GM18526 (cell line): ENCODE data around the gene DIPK1B.

ENCODE experiments used
- POLR2A ChIP-seq: IDR thresholded peaks from 3 replicates; pipeline ENCODE4 v1.6.1; 2011; ENCODE audit not compliant: insufficient read length; ENCODE audit errors: extremely low read depth

DIPK1B gene

DNA sequence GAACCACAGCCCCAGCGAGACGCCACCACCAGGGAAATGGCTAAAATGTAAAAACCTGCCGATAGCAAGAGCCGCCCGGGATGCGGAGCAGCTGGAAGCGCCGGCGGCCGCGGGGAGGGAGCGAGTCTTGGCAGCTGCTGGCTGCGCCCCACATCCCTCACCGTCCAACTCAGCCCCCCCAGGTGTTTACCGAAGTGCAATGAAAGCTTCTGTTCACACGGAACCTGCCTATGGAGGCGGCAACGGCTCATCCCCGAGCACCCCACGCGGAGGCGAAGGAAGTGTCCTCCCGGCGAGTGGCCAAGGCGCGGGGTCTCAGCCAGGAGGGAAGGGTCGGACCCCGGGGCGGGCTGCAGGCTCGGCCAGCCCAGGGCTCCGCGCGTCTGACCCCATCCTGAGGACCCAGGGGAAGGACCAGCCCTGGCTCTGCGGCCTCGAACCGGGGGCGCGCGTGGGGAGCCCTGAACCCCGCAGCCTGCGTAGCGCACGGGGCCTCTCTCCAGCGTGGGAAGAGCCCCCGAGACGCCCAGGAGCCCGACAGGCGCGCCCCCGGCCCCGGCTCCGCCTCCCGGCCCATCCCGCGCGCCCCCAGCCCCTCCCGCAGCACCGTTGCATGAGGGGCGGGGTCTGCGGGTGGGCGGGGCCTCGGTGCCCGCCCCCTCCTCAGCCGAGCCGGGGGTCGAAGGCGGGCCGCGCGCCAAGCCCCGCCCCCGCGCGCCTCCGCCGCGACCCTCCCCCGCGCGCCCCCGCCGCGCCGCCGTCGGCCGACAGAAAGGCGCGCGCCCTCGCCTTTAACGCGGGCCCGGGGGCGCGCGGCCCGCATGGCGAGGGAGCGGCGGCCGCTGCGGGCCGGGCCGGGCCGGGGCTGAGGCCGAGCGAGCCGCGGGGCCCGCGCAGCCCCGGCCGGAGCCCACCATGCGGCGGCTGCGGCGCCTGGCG, at the start of gene DIPK1B:
Gene DIPK1B (plus strand): TSS at position 822 of the 939 bp plus-strand sequence. CDS start 94 bp downstream, at position 916.
- no peak for TF ChIP-seq POLR2A

DNA sequence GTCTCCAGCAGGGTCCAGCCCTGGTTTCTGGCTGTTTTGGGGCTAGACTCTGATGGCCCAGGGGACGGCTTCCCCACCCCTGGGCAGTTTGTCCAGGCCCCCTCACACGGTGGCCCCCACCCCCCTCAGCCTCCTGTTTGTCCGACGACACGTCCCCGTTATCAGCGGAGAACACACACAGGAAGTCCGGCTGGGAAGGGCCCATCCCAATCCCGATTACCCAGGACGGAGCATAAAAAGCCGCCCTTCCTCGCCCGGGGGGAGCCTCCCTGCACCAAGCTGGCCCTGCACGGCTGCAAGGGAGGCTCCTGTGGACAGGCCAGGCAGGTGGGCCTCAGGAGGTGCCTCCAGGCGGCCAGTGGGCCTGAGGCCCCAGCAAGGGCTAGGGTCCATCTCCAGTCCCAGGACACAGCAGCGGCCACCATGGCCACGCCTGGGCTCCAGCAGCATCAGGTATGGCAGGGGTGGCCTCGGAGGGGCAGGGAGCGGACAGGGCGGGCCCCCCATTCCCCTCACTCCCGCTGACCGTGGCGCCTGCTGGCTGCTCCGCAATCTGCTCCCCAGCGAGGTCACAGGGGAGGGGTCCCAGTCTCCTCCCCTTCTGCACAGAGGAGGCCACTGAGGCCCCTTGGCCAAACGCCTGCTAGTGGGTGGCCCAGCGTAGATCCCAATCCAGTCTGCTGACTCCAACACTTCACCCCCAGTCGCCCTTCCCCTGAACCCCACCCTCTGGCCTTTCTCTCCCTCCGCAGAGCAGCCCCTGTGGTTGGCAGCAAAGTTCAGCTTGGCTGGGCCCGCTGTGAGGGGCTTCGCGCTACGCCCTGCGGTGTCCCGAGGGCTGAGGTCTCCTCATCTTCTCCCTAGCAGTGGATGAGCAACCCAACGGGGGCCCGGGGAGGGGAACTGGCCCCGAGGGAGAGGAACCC, 49.5 kb upstream of the DIPK1B start, which contains the start of gene EGFL7:
Gene EGFL7 (plus strand): TSS at position 261 of the 926 bp plus-strand sequence. CDS start 5,367 bp downstream, outside the sequence.
- no peak for TF ChIP-seq POLR2A

DNA sequence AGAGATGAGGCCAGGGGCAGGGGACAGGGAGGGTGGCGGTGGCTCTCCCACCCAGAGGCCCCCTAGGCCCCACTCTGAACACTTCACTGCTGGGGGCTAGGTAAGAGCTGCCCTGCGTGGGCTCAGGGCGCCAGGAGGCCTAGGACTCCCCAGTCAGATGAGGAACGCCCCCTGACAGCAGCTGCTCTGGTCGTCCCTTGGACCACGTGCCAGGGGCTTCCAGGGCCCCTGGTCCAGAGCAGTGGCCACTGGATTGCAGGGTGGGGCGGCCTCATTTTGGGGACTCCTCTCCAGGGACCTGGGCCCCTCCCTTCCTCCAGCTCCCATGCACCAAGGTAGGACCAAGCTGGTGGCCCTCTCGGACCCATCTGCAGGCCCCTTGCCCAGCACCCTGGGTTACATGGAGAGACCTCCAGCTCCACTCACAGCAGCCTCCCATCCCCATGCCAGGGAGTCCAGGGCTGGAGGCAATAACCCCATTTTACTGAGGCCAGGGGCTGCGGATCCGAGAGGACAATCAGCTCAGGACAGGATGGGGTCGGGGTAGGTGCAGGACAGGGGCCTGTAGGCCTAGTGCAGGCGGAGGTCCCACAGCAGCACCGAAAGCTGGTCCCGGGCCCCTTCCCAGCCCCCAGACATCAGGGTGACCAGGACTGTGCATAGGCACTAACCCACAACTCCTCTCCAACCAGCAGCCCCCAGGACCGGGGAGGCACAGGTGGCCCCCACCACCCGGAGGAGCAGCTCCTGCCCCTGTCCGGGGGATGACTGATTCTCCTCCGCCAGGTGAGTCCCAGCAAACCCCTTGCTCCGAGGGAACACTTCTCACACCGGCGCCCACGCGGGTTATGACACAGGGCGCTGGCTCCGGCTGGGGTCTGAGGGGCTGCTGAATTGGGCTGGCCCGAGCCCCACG, 48.1 kb upstream of the DIPK1B start:
- no peak for TF ChIP-seq POLR2A

DNA sequence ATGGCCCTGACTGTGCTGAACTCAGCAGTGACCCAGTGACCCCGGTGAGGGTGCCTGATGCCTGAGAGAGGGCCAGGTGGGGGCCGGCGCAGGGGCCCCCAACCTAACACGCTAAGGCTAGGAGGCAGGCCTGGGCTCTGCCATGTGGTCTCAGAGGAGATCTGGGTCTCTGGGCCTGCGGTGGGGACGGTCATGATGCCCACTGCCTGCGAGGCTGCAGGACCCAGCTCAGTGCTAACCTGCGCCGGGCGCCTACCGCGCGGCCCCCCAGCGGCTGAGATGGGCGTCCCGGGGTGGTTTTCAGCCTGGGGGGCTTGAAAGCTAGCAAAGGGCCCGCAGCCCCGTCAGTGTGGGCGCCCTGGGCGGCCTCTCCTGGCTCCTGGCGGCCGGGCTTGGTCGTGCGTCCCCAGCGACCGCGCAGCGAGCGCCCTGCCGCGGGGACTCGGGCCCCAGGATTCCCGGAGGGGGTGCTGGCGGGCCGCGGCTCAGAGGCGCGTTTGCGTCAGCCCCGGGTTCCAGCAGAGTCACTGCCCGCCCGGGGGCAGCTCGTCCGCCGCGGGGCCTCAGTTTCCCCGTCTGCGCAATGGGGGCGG, 47.2 kb upstream of the DIPK1B start:
- TF ChIP-seq POLR2A, result no peak

DNA sequence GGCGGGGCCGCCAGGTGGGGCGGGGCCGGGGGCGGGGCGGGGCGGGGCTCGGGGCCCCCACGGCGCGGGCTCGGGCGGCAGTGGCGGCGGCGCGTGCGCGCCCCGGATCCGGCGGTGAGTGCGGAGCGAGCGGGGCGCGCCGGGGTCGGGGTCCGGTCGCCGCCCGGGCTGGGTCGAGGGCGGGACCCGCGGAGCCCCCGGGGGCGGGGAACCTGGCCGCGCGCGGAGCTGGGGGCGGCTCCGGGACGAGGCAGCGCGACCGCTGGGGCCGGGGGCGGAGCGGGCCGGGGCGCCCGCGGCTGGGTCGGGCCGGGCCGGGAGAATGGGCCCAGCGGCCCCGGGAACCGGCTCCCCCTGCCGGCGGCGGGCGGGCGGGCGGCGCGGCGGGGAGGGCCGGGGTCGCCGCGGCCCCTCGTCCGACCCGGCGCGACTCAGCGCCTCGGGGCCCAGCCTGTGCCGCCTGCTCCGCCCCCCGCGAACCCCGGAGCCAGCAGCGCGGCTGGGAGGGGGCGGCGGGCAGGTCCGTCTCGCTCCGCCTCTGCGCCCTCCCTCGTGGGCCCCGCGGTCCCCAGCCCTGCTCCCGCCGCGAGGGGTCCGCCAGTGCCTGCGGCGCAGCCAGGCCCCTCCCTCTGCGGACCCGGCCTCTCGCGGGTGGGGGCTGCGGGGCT, 46.5 kb upstream of the DIPK1B start:
- TF ChIP-seq POLR2A, result no peak

DNA sequence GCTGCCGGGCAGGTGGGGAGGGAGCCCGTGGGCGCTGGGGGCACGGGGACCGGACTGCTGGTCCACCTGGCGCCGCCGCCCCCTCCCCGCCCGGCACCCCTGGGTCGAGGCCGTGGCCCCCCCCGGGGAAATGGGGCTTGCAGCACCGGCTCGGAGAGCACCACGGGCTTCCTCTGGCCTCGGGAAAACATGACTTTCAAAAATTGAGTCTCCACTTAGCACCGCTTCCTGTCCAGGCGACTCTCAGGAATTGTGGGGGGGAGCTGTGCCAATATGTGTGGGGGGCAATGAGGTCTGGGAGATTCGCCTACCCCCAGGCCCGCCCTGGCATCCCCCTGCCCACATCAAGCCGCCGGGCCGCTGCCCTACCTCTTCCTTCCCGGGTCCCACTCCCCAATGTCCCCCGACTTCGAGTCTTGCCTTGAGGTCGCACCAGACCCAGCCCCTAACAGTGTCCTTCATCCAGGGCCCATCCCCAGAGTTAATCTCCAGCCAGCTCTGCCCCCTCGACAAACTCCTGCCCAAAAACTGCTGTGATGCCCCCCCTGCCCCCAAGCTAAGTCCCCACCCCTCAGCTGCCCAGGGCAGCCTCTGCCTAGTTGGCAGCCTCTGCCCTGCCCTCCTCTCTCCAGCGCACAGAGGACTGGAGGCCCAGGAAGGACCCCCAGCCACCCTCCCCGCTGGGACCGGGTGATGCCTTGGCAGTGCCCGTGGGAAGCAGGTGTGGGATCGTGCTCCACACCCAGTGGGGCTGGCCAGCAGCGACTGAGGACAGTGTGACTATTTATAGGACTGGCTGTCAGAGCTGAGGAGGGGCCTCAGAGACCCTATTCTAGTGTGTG, 45.8 kb upstream of the DIPK1B start:
- no peak for TF ChIP-seq POLR2A

DNA sequence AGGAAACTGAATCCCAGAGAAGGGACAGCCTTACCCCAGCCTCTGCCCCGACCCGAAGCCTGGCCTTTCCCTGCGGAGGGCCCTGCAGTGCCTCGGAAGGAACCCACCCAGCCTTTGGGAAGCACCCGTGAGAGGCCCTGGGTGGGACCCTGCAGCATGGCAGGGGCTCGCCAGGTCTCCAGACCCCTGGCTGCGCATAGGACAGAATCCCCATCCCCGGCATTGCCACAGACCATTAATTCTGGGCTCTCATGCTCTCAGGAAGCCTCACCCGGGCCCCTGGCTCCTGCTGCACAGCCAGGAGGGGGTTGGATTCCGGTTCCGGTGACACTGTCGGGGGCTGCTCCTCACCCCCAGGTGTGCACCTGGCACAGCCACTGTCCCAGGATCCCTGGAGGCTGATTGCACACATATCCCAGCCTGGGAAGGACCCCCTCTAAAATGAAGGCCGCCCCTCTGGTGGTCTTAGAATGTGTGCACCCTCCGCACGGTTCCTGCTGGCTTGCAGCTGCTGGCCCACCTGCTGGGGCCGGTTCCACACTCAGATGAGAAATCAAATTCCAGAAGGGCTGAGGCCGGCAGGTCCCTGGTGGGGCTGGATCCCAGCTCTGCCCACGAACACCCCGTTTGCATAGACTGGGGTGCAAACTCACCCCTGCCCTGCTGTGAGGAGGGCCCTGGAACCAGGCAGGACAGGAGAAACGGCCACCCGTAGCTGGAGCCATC, 45.0 kb upstream of the DIPK1B start:
- TF ChIP-seq POLR2A, result no peak

DNA sequence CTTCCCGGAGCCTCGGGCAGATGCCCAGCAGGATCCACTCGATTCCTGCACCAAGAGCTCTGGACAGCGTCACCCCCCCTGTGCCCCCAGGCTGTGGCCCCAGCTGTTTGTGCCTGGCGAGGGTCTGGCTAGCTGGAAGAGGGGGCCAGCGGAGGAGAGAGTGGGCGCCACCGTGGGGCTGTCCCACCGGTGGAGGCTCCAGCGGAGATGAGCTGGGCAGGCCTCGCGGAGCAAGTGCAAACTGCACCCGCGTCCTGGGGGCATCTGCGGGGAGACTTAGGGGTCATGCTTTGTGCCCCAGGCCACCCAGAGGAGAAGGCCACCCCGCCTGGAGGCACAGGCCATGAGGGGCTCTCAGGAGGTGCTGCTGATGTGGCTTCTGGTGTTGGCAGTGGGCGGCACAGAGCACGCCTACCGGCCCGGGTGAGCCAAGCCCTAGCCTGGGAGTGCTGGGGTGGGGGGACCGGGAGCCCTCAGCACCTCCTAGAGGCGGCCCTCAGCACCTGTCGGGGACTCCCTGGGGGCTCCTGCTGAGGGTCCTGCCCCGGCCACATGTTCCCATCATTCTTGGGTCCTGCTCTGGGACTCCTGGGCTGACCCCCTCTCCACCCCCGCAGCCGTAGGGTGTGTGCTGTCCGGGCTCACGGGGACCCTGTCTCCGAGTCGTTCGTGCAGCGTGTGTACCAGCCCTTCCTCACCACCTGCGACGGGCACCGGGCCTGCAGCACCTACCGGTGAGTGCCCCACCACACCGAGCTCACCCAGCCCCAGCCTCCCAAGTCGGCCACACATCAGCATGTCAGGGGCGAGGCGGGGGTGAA, 44.2 kb upstream of the DIPK1B start:
- TF ChIP-seq POLR2A, result no peak

DNA sequence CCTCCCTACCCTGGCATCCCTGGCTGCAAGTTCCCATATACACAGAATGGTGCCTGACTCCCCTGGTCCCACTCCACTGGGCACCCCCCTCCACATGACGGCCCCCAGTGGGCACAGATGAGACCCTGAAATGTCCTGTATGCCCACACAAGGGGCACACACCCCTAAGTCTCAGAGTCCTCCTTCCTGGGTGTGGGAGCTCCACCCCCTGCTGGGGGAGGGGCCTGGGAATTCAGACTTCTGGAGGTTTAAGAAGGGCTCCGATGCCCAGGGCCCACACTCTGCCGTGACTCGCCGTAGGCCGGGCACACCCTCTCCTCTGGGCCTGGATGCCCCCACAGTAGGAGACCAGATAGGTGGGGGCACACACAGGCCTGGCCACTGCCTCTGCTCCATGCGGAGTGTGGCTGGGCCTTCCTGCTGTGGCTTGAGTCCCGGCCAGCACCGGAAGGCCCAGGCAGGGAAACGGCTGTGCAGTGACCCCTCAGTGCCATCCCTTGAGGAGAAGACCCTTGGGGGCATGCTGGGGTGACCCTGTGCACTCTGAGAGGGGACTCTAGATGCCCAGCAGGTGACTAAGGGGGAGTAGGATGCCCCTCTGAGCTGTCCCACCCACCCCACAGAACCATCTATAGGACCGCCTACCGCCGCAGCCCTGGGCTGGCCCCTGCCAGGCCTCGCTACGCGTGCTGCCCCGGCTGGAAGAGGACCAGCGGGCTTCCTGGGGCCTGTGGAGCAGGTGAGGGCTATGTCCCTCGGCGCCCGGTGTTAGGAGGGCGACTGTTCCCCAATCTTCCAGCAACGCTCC, 43.2 kb upstream of the DIPK1B start:
- no peak for TF ChIP-seq POLR2A

DNA sequence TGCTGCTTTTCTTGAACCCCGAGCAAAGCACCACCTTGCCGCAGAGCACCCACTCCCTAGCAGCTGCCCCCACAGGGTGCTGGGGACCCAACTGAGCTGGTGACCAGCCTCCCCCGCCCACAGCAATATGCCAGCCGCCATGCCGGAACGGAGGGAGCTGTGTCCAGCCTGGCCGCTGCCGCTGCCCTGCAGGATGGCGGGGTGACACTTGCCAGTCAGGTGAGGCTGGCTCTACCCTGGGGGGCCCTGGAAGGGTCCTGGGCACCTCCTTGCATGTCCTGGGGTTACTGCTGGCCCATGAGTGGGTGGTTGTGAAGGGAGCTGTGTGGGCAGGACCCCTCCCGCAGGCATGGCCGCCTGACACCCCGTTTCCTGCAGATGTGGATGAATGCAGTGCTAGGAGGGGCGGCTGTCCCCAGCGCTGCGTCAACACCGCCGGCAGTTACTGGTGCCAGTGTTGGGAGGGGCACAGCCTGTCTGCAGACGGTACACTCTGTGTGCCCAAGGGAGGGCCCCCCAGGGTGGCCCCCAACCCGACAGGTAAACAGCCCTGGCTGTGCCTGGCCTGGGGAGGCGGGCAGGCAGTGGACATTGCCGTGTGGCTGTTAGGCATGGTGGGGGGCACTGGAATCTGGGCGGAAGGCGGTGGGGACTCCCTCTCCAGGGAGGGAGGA, 42.4 kb upstream of the DIPK1B start:
- no peak for TF ChIP-seq POLR2A
